ENCODE results near the gene RCAN2.

The RCAN2 gene

GRCh38 chr6:46491628-46492547 is 639 bp upstream of the RCAN2 start:
- DNase-seq, result no peak

- DNase-seq, result no peak
Measured at GRCh38 chr6:46490425-46491200, 636 bp downstream of the RCAN2 start.

- DNase-seq, result no peak
Measured at GRCh38 chr6:46486181-46486580, 5.1 kb downstream of the RCAN2 start.

GRCh38 chr6:46484081-46484820 is 7.0 kb downstream of the RCAN2 start:
- DNase-seq, result no peak

- no peak for DNase-seq
Measured at GRCh38 chr6:46476301-46476700, 14.9 kb downstream of the RCAN2 start.

GRCh38 chr6:46473881-46474280 is 17.4 kb downstream of the RCAN2 start:
- no peak for DNase-seq

GRCh38 chr6:46472243-46472642 is 19.0 kb downstream of the RCAN2 start:
- DNase-seq, result no peak

GRCh38 chr6:46469021-46469420 is 22.2 kb downstream of the RCAN2 start:
- no peak for DNase-seq

GRCh38 chr6:46468403-46469010 is 22.7 kb downstream of the RCAN2 start:
- DNase-seq, result no peak

GRCh38 chr6:46466570-46466969 is 24.7 kb downstream of the RCAN2 start:
- no peak for DNase-seq

GRCh38 chr6:46465294-46466165 is 25.7 kb downstream of the RCAN2 start:
- DNase-seq, result no peak

GRCh38 chr6:46456297-46456696 is 35.0 kb downstream of the RCAN2 start:
- DNase-seq, result no peak

- no peak for DNase-seq
Measured at GRCh38 chr6:46454691-46455090, 36.6 kb downstream of the RCAN2 start.

GRCh38 chr6:46453741-46454316 is 37.4 kb downstream of the RCAN2 start:
- DNase-seq, result no peak

- peak; percentile 47 for DNase-seq
Measured at GRCh38 chr6:46453216-46453615, 38.0 kb downstream of the RCAN2 start.

GRCh38 chr6:46452312-46452917 is 38.8 kb downstream of the RCAN2 start:
- DNase-seq, result no peak

- DNase-seq, result no peak
Measured at GRCh38 chr6:46451343-46451742, 39.9 kb downstream of the RCAN2 start.

- no peak for DNase-seq
Measured at GRCh38 chr6:46444772-46445454, 46.3 kb downstream of the RCAN2 start.

GRCh38 chr6:46443623-46444022 is 47.6 kb downstream of the RCAN2 start:
- no peak for DNase-seq

GRCh38 chr6:46440641-46441040 is 50.6 kb downstream of the RCAN2 start:
- no peak for DNase-seq
